HG03575 (cell line): ENCODE data around the gene TTC7B.

Experiments
- ATAC-seq: cut with Tn5 transposase; IDR thresholded peaks from one replicate; pipeline ENCODE4 v1.9.1; 2021; ENCODE audit not compliant: unreplicated experiment, insufficient number of reproducible peaks, low FRiP score; ENCODE audit errors: extremely low read depth

Gene TTC7B

DNA sequence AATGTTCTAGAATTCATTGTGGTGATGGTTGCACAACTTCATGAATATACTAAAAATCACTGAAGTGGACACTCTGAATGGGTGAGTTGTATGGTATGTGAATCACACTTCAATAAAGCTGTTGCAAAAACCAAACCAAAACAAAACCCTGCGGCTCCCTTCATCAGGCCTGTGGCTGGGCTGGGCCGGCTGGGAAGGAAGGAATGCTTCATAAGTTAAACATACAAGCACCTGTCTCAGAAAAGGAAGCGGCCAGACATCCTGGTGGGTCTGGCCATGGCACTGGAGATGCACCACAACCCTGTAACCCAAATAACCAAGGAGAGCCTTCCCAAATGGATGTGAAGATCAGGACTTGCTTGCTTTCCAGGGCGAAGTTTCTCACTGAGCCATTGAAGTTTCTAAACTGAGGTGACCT lies 34.9 kb downstream of the TTC7B start:
- ATAC-seq: no peak

GRCh38 chr14:90780519-90780918 lies 35.7 kb downstream of the TTC7B start:
- no peak for ATAC-seq

- no peak for ATAC-seq
Measured at GRCh38 chr14:90778571-90779255, 37.5 kb downstream of the TTC7B start.

GRCh38 chr14:90777830-90778485 lies 38.3 kb downstream of the TTC7B start:
- no peak for ATAC-seq

DNA sequence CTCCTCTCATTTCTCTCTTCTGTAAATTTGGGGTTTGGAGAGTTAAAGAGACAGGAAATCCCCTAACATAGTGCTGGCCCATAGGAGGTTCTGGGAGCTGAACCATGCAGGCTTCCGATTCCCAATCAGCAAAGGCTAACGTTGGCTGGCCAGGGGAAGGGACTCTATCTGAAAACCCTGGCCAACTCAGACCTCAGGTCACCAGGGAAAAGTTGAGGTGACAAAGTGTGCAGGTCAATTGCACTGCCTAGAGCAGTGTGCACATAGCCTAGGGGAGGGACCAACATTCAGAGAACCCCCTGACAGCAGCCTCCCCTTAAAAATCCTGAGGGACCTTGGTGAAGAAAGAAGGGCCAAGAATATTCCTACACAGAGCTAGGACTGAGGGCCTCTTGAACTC lies 38.9 kb downstream of the TTC7B start:
- ATAC-seq: no peak

DNA sequence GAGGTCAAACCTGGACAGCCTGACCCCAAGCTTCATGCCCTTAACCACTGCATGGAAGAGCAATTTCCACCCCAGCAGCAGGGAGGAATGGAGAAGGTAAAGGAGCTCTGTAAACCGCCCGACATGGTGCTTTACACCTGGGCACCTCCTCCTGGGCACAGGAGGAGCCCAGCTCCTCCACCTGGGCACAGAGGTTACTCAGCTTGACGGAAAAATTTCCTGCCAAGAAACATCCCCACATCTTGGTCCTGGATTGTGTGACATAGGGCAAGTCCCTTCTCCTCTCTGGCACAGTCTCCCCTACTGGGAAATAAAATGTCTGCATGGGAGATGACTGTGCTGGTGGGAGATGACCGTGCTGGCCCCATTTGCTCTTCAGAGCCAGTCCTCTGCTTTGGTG lies 40.8 kb downstream of the TTC7B start:
- ATAC-seq: no peak

DNA sequence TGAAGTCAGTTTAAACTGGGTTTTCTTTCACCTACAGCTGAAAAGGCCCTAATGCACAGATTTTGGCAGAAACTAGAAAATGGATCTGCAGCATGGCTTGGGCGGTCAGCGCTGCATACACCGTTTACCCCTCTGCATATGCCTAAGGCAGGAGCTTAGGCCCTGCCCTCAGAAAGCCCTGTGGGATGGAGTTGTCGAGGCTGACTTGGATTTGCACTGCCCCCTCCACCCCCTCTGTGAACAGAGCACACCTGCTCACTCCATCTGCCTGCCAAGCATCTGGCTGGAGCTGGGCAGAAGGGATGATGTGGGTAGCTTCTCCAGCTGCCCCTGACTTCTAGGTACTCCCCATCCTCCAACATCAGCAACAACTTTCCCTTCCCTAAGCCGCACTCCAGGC lies 41.9 kb downstream of the TTC7B start:
- ATAC-seq: no peak

DNA sequence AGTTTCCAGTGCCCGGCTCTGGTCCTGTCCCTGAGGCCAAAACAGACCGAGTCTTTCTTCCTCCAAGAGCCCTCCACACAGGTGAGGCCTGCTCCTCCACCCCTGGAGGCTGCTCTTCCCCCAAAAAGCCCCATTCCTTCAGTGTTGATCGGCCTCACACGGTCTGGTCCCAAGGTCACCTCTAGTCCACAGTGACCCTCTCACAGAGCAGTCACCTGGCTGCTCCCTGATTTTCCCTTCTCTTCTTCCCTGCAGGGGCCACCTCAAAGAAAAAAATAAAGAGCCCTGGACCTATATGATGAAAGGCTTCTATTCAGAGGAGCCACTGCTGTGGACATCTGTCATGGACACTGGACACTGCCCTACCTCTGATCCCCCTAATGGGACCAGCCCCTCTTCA lies 42.5 kb downstream of the TTC7B start:
- no peak for ATAC-seq

GRCh38 chr14:90773196-90773486 lies 43.1 kb downstream of the TTC7B start:
- ATAC-seq: no peak

GRCh38 chr14:90767899-90768298 lies 48.3 kb downstream of the TTC7B start:
- no peak for ATAC-seq

- no peak for ATAC-seq
Measured at GRCh38 chr14:90760591-90761316, 55.5 kb downstream of the TTC7B start.

- ATAC-seq: no peak
Measured at GRCh38 chr14:90760078-90760444, 56.2 kb downstream of the TTC7B start.

DNA sequence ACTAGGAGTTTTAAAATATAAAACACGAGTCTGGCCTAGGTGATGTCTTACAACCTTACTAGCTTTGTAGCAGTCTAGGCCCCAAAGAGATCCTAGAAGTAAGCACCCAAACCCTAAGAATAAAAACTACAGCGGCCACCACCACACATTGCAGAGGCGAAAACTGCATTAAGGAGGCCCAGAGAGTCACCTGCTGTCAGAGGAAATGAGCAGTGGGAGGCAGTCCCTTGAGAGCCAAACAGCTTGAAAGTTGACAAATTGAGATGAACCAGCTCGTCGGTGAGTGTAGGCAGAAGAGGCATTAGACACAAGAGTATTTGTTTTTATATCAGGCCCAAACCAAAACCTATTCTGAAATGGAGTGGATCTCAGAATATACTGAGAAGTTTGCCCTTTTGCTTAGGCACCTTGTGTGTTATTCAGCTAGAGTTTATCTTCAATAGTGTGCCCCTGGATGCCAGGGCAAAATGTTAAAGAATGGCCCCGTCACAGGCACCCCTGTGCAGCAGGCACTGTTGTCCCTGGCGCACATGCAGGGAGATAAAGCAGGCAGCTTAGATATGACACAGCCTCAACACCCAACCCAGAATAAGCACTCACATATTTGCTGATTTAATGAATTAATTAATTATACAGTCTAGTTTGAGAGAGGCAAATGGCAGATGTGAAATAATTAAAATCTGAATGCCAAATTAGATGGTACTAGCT lies 56.7 kb downstream of the TTC7B start:
- peak; percentile 41 for ATAC-seq

GRCh38 chr14:90758959-90759358 lies 57.3 kb downstream of the TTC7B start:
- ATAC-seq: no peak

GRCh38 chr14:90758028-90758889 lies 58.0 kb downstream of the TTC7B start:
- ATAC-seq: no peak

- no peak for ATAC-seq
Measured at GRCh38 chr14:90757452-90757851, 58.8 kb downstream of the TTC7B start.

- no peak for ATAC-seq
Measured at GRCh38 chr14:90756755-90757345, 59.4 kb downstream of the TTC7B start.

DNA sequence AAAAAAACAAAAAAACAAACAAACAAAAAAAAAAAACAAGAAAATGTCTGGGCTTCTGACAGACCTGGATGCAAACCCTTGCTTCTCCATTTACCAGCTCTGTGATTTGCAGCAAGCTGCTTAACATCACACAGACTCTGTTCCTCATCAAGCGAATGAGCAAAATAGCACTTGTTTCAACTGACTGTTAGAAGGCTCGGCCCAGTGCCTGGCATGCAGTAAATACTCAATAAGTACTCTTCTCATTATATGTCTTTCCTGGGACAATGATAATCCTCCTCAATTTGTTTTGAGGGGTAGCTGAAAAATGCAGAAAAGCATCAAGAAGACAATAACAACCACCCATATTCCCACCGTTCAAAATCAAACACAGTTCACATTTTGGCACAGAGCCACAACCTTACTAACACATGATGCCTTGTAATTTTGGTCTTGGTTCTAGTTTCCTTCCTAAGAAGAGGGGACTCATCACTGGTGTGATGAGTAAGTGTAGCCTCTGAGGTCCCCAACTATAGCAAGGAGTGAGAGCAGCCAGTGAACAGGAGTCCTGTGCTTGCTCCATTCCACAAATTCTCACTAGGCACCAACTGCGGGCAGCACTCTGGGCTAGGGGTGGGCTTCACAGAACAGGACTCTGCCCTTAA lies 60.4 kb downstream of the TTC7B start:
- no peak for ATAC-seq
